Measurements from ENCODE around the gene CPEB1.

CPEB1 gene

GRCh38 chr15:82595203-82595602 lies 52.0 kb downstream of the CPEB1 start:
- DNase-seq (ENCODE audit: low read depth in 2 of 2): no peak

DNA sequence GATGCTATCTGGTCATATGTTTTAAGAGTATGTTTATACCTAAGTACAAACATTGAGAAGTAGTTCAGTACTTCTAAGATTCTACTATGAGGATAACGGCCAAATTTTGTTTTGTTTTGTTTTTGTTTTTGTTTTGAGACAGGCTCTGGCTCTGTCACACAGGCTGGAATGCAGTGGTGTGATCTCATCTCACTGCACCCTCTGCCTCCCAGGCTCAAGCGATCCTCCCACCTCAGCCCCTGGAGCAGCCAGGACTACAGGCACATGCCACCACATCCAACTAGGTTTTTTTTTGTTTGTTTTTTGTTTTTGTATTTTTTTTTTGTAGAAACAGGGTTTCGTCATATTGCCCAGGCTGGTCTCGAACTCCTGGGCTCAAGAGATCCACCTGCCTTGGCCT lies 59.4 kb downstream of the CPEB1 start:
- no peak for DNase-seq (ENCODE audit: low read depth in 2 of 2)

- no peak for DNase-seq (ENCODE audit: low read depth in 2 of 2)
Observed at GRCh38 chr15:82585072-82585471, 62.1 kb downstream of the CPEB1 start.

- DNase-seq (ENCODE audit: low read depth in 2 of 2): no peak
Observed at GRCh38 chr15:82580713-82581112, 66.5 kb downstream of the CPEB1 start.

DNA sequence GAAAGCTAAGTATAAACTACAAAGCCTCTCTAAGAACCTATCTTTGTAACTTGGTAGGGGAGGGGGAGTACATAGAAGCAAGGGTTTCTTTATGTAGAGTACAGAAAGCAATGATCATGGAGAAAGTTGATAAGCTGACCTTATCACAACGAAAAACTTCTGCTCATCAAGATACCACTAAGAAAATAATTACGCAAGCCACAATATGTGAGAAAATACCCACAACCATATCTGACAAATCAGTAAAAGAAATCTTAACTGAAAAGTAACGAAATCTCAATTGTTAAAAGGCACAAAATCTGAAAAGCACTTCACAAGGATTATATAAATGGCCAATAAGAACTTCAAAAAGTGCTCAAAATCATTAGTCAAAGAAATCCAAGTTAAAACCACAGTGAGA lies 71.8 kb downstream of the CPEB1 start:
- no peak for DNase-seq (ENCODE audit: low read depth in 2 of 2)

- no peak for DNase-seq (ENCODE audit: low read depth in 2 of 2)
Observed at GRCh38 chr15:82572986-82573385, 74.2 kb downstream of the CPEB1 start.

DNA sequence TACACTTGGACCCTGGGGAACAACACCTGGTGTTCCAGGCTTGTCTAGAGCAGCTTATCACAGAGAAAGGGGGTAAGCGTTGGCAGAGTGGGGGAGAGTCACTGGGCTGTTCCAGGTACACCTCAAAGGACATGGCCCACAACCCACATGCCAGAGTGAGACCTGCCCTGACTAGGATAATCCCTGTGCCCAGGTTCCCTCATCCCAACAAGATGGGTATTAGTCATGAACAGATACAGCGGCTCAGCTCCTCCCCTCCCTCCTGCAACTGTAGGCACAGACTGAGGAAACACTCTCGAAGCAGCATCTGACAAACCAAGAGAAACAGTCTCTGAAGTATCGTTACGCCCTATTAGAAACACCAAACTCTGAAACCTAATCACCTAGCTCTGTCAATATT lies 74.9 kb downstream of the CPEB1 start:
- no peak for DNase-seq (ENCODE audit: low read depth in 2 of 2)

GRCh38 chr15:82571722-82572222 lies 75.4 kb downstream of the CPEB1 start:
- no peak for DNase-seq (ENCODE audit: low read depth in 2 of 2)

GRCh38 chr15:82570721-82571508 lies 76.2 kb downstream of the CPEB1 start:
- no peak for DNase-seq (ENCODE audit: low read depth in 2 of 2)

DNA sequence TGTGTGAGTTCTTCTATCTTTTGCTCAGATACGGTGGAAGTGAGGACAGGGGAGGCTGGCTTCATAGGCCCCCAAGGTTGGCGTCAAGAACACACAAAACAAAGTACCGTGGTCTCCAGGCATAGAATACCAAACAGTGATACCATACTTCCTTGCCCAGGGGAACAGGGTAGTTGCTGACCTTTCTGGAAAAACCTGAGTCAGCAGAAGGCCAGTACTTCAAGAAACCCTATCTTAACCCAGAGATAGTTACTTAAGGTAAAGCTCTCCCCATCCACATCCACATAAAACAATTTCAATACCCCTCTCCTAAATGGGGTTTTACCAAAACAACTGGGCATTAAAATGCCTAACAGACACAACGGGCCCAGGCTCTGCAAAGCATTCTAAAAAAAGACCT lies 77.3 kb downstream of the CPEB1 start:
- DNase-seq (ENCODE audit: low read depth in 2 of 2): no peak

DNA sequence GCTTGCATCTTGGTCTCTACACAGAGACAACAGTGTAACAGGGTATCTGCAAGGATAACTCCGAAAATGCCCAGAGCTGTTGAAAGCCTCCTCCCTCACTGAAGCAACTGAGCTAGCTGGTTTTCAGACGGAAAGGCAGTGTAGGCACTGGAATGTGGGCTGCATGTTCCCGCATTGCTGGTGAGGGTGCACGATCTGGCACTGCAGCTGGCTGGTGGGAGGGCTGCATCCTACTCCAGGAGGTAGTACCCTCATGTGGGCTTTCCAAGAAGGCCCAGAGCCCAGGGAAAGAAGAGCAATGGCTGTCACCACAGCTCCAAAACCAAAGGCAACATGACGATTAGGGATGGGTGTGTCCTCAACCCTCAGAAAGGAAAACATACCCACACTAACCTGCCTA lies 78.2 kb downstream of the CPEB1 start:
- DNase-seq (ENCODE audit: low read depth in 2 of 2): no peak

- no peak for DNase-seq (ENCODE audit: low read depth in 2 of 2)
Observed at GRCh38 chr15:82567661-82568060, 79.5 kb downstream of the CPEB1 start.

GRCh38 chr15:82566690-82567089 lies 80.5 kb downstream of the CPEB1 start:
- no peak for DNase-seq (ENCODE audit: low read depth in 2 of 2)

DNA sequence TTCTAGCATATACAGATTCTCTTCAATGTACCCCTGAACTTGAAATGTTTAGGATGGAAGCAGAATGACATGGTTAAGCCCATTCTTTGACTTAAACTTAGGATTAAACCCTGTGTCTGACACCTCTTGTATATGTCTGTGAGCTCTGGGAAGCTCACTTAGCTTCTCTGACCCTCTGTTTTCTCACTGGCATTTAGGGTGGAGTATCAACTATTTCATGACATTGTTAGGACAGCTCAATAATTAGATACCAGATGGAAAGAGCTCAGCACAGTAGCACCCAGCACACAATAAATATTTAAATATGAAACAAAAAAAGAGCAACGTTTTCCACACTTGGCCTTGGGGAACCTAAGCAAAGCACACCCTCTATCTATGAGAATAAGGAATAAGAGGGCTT lies 88.7 kb downstream of the CPEB1 start:
- DNase-seq (ENCODE audit: low read depth in 2 of 2): no peak

DNA sequence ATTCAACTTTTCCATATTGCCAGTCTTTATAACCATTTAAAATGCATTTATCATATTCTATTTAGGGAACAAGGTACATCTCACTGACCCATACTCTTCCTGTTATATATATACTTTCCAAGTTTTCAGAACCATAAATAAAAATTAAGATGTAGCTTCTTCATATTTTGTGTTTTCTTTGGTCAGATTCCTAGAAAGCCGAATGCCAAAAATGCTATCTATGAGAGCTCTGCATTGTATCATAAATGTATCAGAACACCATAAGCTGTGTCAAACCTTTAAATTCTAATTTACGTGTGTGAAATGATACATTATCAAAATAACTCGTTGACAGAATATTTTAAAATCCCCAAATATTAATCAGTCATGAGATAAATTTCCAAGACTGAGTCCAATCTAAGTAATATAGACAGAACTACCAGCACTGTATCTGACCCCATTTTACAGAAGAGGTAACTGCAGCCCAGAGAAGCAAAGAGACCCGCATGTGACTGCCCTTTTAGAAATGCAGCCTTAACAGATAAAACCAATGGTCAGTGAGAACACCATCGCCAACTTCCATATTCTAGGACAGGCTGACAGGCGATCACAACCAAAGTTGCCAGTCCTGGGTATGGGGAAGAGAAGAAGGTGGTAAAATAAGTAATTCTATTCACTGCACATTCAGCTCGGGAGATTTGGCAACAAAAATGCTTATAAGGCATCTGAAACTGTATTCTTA lies 90.7 kb downstream of the CPEB1 start:
- no peak for DNase-seq (ENCODE audit: low read depth in 2 of 2)

DNA sequence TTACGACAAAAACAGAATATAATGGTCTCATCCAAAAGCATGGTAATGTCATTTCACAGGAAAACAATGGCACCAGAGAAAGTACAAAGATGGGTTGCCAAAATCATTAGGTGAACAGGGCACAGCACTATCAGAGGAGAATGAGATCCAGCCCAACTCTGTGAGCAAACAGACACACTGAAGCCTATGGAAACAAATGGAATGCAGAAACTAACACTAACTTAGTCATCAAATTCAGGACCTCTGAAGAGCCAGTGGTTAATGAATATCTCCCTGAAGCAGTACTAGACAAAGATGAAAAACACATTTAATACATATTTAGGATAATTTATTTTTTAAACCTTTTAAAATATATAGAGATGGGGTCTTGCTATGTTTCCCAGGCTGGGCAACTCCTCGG lies 92.3 kb downstream of the CPEB1 start:
- DNase-seq (ENCODE audit: low read depth in 2 of 2): no peak

DNA sequence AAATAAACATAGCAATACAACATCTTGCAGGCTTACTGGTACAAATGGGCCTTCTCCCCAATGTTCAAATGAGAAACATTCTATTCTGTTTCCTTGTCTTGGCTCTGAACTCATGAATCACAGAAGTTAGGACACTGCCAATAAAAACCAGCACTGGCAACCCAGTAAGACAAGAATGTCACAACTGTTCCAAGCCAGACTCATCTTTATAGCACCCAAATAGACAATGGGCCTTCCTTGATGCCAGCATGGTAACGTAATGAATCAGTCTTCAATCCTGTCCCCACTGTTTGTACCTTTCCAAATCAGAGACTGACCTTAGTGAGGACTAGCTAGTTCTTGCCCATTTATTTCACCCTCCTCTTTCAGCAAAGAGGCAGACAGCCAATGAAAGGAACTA lies 92.8 kb downstream of the CPEB1 start:
- no peak for DNase-seq (ENCODE audit: low read depth in 2 of 2)

DNA sequence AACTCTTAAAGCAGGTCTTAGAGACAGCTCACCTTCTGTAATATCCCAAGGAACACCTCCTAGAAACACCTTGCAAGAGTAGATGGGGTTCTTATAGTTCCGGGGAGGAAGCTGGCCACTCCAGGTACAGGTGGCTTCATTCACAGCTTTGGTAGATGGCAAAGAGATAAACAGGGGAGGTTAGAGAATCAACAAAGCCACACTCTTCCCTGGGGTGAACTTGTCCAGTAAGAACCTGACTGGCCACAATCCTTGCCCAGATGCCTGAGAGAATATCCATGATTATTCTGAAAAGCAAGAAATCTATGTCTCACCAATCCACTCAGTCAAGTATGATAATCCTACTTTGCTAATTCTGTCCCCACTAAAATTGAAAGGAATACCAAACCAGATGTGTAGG lies 93.3 kb downstream of the CPEB1 start:
- no peak for DNase-seq (ENCODE audit: low read depth in 2 of 2)

GRCh38 chr15:82552861-82553260 lies 94.3 kb downstream of the CPEB1 start:
- DNase-seq (ENCODE audit: low read depth in 2 of 2): no peak

DNA sequence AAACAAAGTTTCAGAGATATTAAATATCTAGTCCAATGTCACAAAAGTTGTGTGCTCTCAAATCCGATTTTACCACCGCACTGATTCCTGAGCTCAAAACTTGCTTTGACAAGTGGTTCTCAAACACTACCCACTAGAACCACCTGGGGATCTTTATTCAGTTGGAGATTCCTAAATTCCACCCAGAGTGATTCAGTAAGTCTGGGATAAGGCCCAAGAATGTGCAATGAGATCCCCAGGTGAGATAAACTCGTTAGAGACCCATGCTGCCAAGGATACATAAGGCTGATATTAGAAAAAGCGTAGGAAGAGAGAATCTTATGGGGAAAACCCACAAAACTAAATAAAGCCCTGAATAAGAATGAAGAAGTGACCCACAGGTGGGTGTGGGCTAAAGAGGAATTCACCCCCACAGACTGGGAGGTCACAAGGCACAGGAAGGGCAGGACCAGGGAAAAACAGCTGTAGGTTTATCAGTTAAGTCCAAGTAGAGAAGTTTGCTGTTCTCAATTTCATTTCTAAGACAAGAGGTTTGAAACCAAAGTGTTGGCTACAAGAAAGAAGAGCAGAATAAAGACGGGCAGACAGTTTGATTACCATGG lies 95.4 kb downstream of the CPEB1 start:
- no peak for DNase-seq (ENCODE audit: low read depth in 2 of 2)

GRCh38 chr15:82549199-82549665 lies 97.9 kb downstream of the CPEB1 start:
- no peak for DNase-seq (ENCODE audit: low read depth in 2 of 2)

- no peak for DNase-seq (ENCODE audit: low read depth in 2 of 2)
Observed at GRCh38 chr15:82548700-82549099, 98.5 kb downstream of the CPEB1 start.

DNA sequence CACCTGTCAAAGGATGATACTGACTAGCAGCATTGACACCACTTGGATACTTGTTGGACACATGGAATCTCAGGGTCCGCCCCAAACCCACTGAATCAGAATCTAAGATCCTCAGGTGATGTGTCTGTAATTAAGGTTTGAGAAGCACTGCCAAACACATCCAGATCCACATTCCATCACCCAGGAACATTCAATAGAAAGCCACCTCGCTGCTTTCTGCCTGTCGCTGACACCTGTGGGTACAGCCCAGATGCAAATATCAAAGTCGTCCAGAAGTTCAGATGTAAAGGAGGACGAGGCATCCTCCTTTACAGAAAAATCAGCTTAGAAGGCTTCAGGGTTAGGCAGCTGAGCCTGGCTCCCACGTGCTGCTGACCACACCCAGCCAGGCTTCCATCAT lies 101.7 kb downstream of the CPEB1 start:
- DNase-seq (ENCODE audit: low read depth in 2 of 2): no peak

Measured in stimulated activated CD4-positive, alpha-beta T cell treated with anti-CD3 and anti-CD28 coated beads, Interleukin-12 subunit alpha, Interleukin-12 subunit beta, amount 100 ng/mL, for 24 hours (primary cell).